Cerebellar cortex (tissue), 1 donor: ENCODE measurements around the gene LARGE1.
"Not testable (repeated sequence)": the region's sequence is repeated elsewhere in the genome, so short reads cannot be mapped to it uniquely, and the experiment has no call there.

Experiments used
- DNase-seq: peaks from one replicate; pipeline ENCODE4 v3.0.0-alpha.2; 2015; ENCODE audit warnings: low spot score

The LARGE1 gene

GRCh38 chr22:33884829-33885228 lies 35.4 kb downstream of the LARGE1 start:
- DNase-seq = no peak

- peak; percentile 80 for DNase-seq
Observed at GRCh38 chr22:33883961-33884808, 36.1 kb downstream of the LARGE1 start.

GRCh38 chr22:33883561-33883960 lies 36.7 kb downstream of the LARGE1 start:
- DNase-seq = no peak

GRCh38 chr22:33882991-33883390 lies 37.3 kb downstream of the LARGE1 start:
- DNase-seq = no peak

- no peak for DNase-seq
Observed at GRCh38 chr22:33880986-33881385, 39.3 kb downstream of the LARGE1 start.

- peak; percentile 89 for DNase-seq
Observed at GRCh38 chr22:33879796-33880195, 40.5 kb downstream of the LARGE1 start.

GRCh38 chr22:33875316-33875715 lies 45.0 kb downstream of the LARGE1 start:
- DNase-seq = peak; percentile 98

GRCh38 chr22:33874206-33874605 lies 46.1 kb downstream of the LARGE1 start:
- DNase-seq = no peak

GRCh38 chr22:33873666-33874065 lies 46.6 kb downstream of the LARGE1 start:
- no peak for DNase-seq

GRCh38 chr22:33873186-33873585 lies 47.1 kb downstream of the LARGE1 start:
- DNase-seq = peak; percentile 64

GRCh38 chr22:33871935-33872334 lies 48.3 kb downstream of the LARGE1 start:
- no peak for DNase-seq

- DNase-seq = no peak
Observed at GRCh38 chr22:33869946-33870345, 50.3 kb downstream of the LARGE1 start.

GRCh38 chr22:33867971-33868370 lies 52.3 kb downstream of the LARGE1 start:
- DNase-seq = no peak

- no peak for DNase-seq
Observed at GRCh38 chr22:33867118-33867866, 53.0 kb downstream of the LARGE1 start.

GRCh38 chr22:33866511-33866910 lies 53.8 kb downstream of the LARGE1 start:
- DNase-seq = no peak

GRCh38 chr22:33865996-33866395 lies 54.3 kb downstream of the LARGE1 start:
- no peak for DNase-seq

GRCh38 chr22:33865248-33865647 lies 55.0 kb downstream of the LARGE1 start:
- DNase-seq = no peak

- DNase-seq = no peak
Observed at GRCh38 chr22:33864723-33865130, 55.5 kb downstream of the LARGE1 start.

GRCh38 chr22:33861216-33861875 lies 58.9 kb downstream of the LARGE1 start:
- DNase-seq = no peak

- DNase-seq = no peak
Observed at GRCh38 chr22:33860386-33860785, 59.9 kb downstream of the LARGE1 start.

GRCh38 chr22:33859311-33859710 lies 61.0 kb downstream of the LARGE1 start:
- no peak for DNase-seq

GRCh38 chr22:33858653-33859052 lies 61.6 kb downstream of the LARGE1 start:
- DNase-seq = not testable (repeated sequence)

- not testable (repeated sequence) for DNase-seq
Observed at GRCh38 chr22:33857767-33858166, 62.5 kb downstream of the LARGE1 start.
